RPMI7951 (cell line): Measurements from ENCODE around the gene DDHD1. TPM values are rescaled to one million over a fixed set of nuclear protein-coding genes. Genes with fewer than 3 reads are reported as not detected.
A peak's percentile ranks its signal among the peaks of the same experiment; 100 is the strongest.
"Not testable (repeated sequence)": the region's sequence is repeated elsewhere in the genome, so short reads cannot be mapped to it uniquely, and the experiment has no call there.

ENCODE experiments used
- DNase-seq: peaks from one replicate; pipeline ENCODE4 v3.0.0-alpha.2; 2012; ENCODE audit warnings: low read depth
- total RNA-seq: library from RNA; depleted of rRNA; stranded (reverse); fragments of >200 nt; shearing (Covaris generic); gene quantifications from 2 replicates; pipeline ENCODE4 v1.2.3, GENCODE V29; 2014; rRNA removed

DDHD1 gene
- 12.4 and 14.9 TPM in 2 replicates for total RNA-seq

GRCh38 chr14:53152887-53153701 lies at the start of gene DDHD1:
Gene DDHD1, minus strand, starts transcription at chr14:53153323. Its CDS starts 225 bp downstream, at chr14:53153098.
- DNase-seq = peak; percentile 75

GRCh38 chr14:53195949-53196348 lies 42.8 kb upstream of the DDHD1 start:
- DNase-seq = no peak

DNA sequence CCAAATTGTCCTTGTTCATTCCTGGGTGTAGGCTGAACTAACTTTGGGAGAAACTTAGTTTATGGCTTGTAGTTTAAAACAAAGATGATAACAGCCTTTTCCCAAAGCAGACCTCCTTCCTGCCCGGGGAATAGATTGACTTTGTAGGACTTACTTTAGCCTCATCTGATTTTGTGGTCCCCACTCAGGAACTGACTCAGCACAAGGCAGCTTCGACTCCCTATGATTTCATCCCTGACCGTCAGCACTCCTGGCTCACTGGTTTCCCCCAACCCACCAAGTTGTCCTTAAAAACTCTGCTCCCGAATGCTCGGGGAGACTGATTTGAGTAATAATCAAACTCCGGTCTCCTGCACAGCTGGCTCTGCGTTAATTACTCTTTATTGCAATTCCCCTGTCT lies 40.1 kb upstream of the DDHD1 start:
- peak; percentile 65 for DNase-seq

DNA sequence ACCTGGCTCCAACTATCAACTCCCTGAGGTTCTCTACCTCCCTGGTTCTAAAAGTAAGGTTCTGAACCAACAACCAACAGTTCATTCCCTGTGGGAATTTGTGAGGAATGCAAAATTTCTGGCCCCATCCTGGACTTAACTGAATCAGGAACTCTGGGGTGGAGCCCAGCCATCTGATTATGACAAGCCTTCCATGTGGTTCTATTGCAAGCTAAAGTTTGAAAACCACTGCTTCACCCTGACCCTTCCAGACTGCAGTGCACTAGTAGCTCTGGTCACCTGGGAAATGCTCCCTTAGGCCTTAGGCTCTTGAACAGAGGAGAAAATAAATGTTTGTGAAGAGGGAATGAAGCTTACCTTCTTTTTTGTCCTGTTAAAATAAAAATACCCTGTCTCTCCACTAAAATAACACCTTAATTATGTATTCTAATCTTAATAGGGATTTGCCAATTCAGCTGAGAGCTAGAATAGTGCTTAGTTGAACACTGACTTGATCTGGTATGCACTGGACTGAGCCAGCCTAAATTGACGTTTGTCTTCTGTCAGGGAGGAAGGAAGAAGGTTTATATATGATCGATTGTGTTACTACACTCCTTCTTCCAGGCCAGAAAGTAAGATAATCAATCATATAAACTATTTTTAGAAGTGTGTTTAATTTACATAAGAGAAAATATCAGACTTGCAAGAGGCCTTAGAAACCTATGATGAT lies 39.1 kb upstream of the DDHD1 start:
- DNase-seq = no peak

GRCh38 chr14:53190938-53191337 lies 37.8 kb upstream of the DDHD1 start:
- DNase-seq = no peak

DNA sequence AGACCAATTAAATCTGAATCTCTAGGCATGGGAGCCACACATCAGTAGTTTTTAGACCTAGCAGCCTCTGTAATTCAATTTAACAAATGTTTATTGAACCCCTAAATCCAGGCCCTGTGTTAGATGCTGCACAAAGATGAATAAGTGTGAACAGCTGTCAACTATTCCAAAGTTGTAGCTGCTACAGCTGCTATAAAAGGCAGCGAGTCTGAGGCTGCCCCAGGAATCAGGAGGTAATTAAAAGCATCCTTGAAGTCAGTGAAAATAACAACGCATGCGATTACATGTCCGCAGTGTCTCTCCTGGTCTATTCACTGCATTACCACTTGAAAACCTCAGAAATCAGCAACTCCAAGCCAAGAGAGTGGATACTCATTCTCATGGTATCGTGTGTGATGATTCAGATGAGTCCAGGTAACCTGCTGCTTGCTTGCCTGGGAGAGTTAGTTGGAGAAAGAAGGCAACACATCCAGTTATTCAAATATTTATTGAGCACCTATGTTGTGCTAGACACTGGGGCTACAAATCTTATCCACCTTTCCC lies 34.9 kb upstream of the DDHD1 start:
- no peak for DNase-seq

DNA sequence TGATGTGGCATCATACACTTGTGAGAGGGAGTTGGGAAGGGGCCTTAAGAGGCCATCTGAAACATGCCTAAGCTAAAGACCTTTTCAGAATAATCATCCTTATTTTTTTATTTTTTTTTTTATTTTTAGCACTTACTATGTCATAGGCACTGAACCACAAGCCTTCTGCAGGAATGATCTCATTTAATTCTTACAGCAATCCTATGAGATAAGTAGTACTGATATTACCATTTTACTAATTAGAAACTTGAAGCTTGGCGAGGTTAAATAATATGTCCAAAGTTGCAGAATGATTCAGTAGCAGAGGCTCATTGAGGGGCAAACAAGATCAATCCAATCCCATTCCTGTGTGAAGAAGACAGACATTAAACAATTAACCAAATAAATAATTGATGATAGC lies 33.4 kb upstream of the DDHD1 start:
- no peak for DNase-seq

DNA sequence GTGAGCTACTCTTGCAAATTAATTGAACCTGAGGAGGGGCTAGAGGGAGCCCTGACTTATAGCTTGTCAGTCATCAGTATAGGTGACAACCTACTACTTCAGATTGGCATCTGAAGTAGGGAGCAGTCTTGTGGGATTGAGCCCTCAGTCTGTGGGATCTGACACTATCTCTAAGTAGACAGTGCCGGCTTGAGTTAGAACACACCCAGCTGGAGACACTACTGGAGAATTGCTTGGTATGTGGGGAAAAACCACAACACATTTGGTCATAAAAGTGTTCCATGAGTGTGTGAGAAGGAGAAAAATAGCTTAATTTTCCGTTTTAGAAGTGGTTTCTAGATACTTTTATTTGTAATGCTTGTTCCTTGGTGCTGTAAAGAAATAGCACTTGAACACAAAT lies 30.5 kb upstream of the DDHD1 start:
- peak; percentile 29 for DNase-seq

- DNase-seq = no peak
Observed at GRCh38 chr14:53183056-53183455, 29.9 kb upstream of the DDHD1 start.

- not testable (repeated sequence) for DNase-seq
Observed at GRCh38 chr14:53181463-53182081, 28.4 kb upstream of the DDHD1 start.

GRCh38 chr14:53180272-53181221 lies 27.4 kb upstream of the DDHD1 start:
- peak; percentile 66 for DNase-seq

DNA sequence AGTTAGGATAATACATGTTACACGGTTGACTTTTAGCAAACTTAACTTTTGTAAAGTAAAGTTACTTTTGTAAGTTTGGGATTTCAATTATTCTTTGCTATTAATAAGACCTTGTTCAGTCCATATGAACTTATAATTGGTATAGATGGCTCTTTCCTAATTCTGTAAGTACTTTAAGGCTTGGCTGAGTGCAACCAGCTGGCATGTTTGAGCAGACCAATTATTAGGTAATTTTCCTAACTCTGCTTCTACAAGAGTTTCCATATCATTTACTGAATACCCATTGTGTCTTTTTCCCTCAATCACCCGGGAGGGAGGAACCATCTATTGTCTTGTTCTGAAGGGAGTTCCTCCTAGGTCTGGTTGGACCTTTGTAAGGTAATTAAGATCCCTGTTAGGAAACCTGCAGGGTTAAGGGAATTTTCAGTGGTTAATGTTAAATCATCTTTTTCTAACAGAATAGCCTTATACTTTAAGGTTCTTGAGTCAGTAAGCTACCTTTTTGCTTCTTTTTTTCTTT lies 26.4 kb upstream of the DDHD1 start:
- not testable (repeated sequence) for DNase-seq

GRCh38 chr14:53175375-53175774 lies 22.3 kb upstream of the DDHD1 start:
- no peak for DNase-seq

GRCh38 chr14:53174918-53175317 lies 21.8 kb upstream of the DDHD1 start:
- DNase-seq = no peak

DNA sequence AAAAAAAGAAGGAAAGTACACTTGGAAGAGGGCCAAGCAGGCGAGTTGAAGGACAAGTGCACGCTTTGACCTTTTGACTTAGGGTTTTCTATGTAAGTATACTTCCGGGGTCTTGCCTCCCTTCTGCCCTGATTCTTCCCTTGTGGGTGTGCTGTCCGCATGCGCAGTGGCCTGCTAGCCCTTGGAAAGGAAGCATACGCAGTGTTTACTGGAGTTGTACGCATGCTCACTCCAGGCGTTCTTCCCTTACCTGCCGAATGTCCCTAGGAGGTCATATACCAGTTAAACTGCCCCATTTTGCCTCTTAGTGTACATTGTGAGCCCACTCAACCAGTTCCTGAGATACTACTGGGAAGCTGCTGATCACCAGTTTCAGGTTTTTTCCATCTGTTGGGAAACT lies 15.7 kb upstream of the DDHD1 start:
- no peak for DNase-seq

GRCh38 chr14:53167602-53168328 lies 14.6 kb upstream of the DDHD1 start:
- DNase-seq = peak; percentile 28

DNA sequence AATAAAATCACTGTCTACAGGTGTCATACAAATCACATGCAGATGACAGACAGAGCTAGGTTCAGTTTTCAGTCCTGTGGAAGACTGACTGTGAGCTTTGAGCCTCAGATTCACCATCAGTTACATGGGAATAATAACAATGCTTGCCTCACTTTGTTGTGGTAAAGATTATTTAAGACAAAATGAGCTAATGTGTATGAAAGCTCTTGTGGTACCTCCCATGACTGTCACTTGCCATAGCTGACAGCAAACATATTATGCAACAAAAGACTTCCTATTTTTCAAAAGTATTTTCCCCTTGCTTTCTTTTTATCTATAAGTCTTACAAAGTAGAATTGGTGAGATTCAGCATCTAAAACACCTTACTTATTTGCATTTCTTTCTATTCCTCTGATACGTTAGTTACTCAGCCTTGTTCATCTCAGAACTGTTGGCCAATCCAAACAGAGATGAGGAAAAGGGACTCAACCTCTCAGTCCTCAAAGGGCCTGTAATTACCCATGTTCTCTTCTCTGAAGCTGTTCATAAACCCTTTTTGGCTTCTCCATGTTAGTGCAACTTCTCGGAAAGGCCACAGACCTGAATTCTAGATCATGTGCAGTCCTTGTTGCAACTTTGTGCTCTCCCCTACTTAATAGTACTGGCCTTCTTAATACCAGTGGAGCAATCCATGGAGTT lies 8.8 kb upstream of the DDHD1 start:
- no peak for DNase-seq

GRCh38 chr14:53156238-53156637 lies 3.1 kb upstream of the DDHD1 start:
- DNase-seq = no peak

- no peak for DNase-seq
Observed at GRCh38 chr14:53153702-53154112, 584 bp upstream of the DDHD1 start.
